Ureter (tissue), 1 donor: ENCODE results near the gene SERPINB11. TPM values are rescaled to one million over a fixed set of nuclear protein-coding genes. Genes with fewer than 3 reads are reported as not detected.
A peak's percentile ranks its signal among the peaks of the same experiment; 100 is the strongest.
"Not testable (repeated sequence)": the region's sequence is repeated elsewhere in the genome, so short reads cannot be mapped to it uniquely, and the experiment has no call there.

Experiments
- DNase-seq: peaks from one replicate; pipeline ENCODE4 v3.0.0-alpha.2; 2020; ENCODE audit warnings: low spot score
- total RNA-seq: library from RNA; stranded (reverse); gene quantifications from one replicate; pipeline ENCODE4 v1.2.4, GENCODE V29; 2023
- donor health status: DM: yes; HTN: yes; CAD: no.

SERPINB11 gene
- total RNA-seq, result not detected

GRCh38 chr18:63702660-63703059 lies at the start of gene SERPINB11:
TSS of gene SERPINB11 (plus strand) at chr18:63702960. CDS start at chr18:63710194, 7,234 bp downstream.
- DNase-seq, result no peak

- DNase-seq, result not testable (repeated sequence)
These were observed 43.8 kb upstream of the SERPINB11 start for GRCh38 chr18:63658920-63659319.

GRCh38 chr18:63661750-63662149 lies 41.0 kb upstream of the SERPINB11 start, which contains the start of gene SERPINB3:
TSS of gene SERPINB3 (minus strand) at chr18:63661893. CDS start at chr18:63661216, 677 bp downstream.
- DNase-seq, result not testable (repeated sequence)

GRCh38 chr18:63664571-63664970 lies 38.2 kb upstream of the SERPINB11 start:
- DNase-seq, result no peak

GRCh38 chr18:63676526-63677323 lies 26.0 kb upstream of the SERPINB11 start:
- no peak for DNase-seq

- no peak for DNase-seq
These were observed 25.1 kb upstream of the SERPINB11 start for GRCh38 chr18:63677500-63678225.

GRCh38 chr18:63679820-63680606 lies 22.7 kb upstream of the SERPINB11 start:
- DNase-seq, result no peak

- DNase-seq, result no peak
These were observed 21.1 kb upstream of the SERPINB11 start for GRCh38 chr18:63681449-63682340.

GRCh38 chr18:63683152-63683551 lies 19.6 kb upstream of the SERPINB11 start:
- DNase-seq, result peak; percentile 49

GRCh38 chr18:63683890-63684289 lies 18.9 kb upstream of the SERPINB11 start:
- no peak for DNase-seq

- DNase-seq, result no peak
These were observed 18.0 kb upstream of the SERPINB11 start for GRCh38 chr18:63684718-63685117.

- no peak for DNase-seq
These were observed 15.9 kb upstream of the SERPINB11 start for GRCh38 chr18:63686871-63687270.

GRCh38 chr18:63689064-63689463 lies 13.7 kb upstream of the SERPINB11 start:
- DNase-seq, result no peak

- DNase-seq, result no peak
These were observed 5.6 kb upstream of the SERPINB11 start for GRCh38 chr18:63697097-63697660.

GRCh38 chr18:63700501-63700900 lies 2.3 kb upstream of the SERPINB11 start:
- DNase-seq, result no peak

- no peak for DNase-seq
These were observed 808 bp upstream of the SERPINB11 start for GRCh38 chr18:63701952-63702351.

- DNase-seq, result no peak
These were observed 2.6 kb downstream of the SERPINB11 start for GRCh38 chr18:63705401-63705800.

- DNase-seq, result no peak
These were observed 5.1 kb downstream of the SERPINB11 start for GRCh38 chr18:63707816-63708215.

- no peak for DNase-seq
These were observed 5.9 kb downstream of the SERPINB11 start for GRCh38 chr18:63708650-63709049.

GRCh38 chr18:63725682-63726480 lies 23.1 kb downstream of the SERPINB11 start:
- no peak for DNase-seq
